Astrocyte (in vitro differentiated cells and primary cell): ENCODE data around the gene PRKAR1A. TPM values are rescaled to one million over a fixed set of nuclear protein-coding genes. Genes with fewer than 3 reads are reported as not detected.

ENCODE experiments used
- DNase-seq: peaks from one replicate; pipeline ENCODE4 v3.0.0-alpha.2; 2010; ENCODE audit warnings: low read depth
- FAIRE-seq: peaks from 2 replicates; lab custom pipeline; 2011; peaks lifted over from hg19 to GRCh38; lab: Jason Lieb, UNC
- H2AFZ ChIP-seq: 2 replicates; pipeline ENCODE4 v1.6.0; 2012; ENCODE audit warnings: low read depth, low read length, inconsistent platforms
- H3K27ac ChIP-seq: 2 replicates; pipeline ENCODE4 v1.5.1; 2011; ENCODE audit warnings: low read depth, low read length, inconsistent platforms
- H3K27me3 ChIP-seq: 2 replicates; pipeline ENCODE4 v1.6.0; 2011; ENCODE audit warnings: low read length, inconsistent platforms; ENCODE audit not compliant: insufficient read depth
- H3K36me3 ChIP-seq: 2 replicates; pipeline ENCODE4 v1.5.1; 2011; ENCODE audit warnings: low read length, inconsistent platforms; ENCODE audit not compliant: insufficient read depth
- H3K4me1 ChIP-seq: 2 replicates; pipeline ENCODE4 v1.5.1; 2011; ENCODE audit warnings: low read length, inconsistent platforms; ENCODE audit not compliant: insufficient read depth
- H3K4me2 ChIP-seq: 2 replicates; pipeline ENCODE4 v1.6.0; 2012; ENCODE audit warnings: low read length, inconsistent platforms
- H3K4me3 ChIP-seq: 2 replicates; pipeline ENCODE4 v1.5.1; 2011; ENCODE audit warnings: low read depth, mild to moderate bottlenecking, low read length, inconsistent platforms; ENCODE audit not compliant: insufficient read depth
- H3K79me2 ChIP-seq: 2 replicates; pipeline ENCODE4 v1.6.0; 2012; ENCODE audit warnings: mild to moderate bottlenecking, low read length, inconsistent platforms; ENCODE audit not compliant: insufficient read depth
- H3K9ac ChIP-seq: 2 replicates; pipeline ENCODE4 v1.6.0; 2012; ENCODE audit warnings: mild to moderate bottlenecking, low read length, inconsistent platforms
- H3K9me3 ChIP-seq: 2 replicates; pipeline ENCODE4 v1.5.1; 2012; ENCODE audit warnings: low read depth, mild to moderate bottlenecking, low read length, inconsistent platforms; ENCODE audit not compliant: insufficient read depth
- H4K20me1 ChIP-seq: 2 replicates; pipeline ENCODE4 v1.6.0; 2012; ENCODE audit warnings: low read length, inconsistent platforms; ENCODE audit not compliant: insufficient read depth
- H3K27ac Mint-ChIP-seq: one replicate; pipeline ENCODE4 v1.8.0; 2021; ENCODE audit warnings: mild to moderate bottlenecking, mixed read lengths; ENCODE audit not compliant: unreplicated experiment
- H3K27me3 Mint-ChIP-seq: one replicate; pipeline ENCODE4 v1.8.0; 2021; ENCODE audit warnings: low read depth, mixed read lengths; ENCODE audit not compliant: unreplicated experiment
- H3K36me3 Mint-ChIP-seq: one replicate; pipeline ENCODE4 v1.8.0; 2021; ENCODE audit warnings: low read depth, mixed read lengths; ENCODE audit not compliant: unreplicated experiment
- H3K4me1 Mint-ChIP-seq: one replicate; pipeline ENCODE4 v1.8.0; 2021; ENCODE audit warnings: low read depth, mixed read lengths; ENCODE audit not compliant: unreplicated experiment
- H3K4me3 Mint-ChIP-seq: one replicate; pipeline ENCODE4 v1.8.0; 2021; ENCODE audit warnings: mild to moderate bottlenecking, moderate library complexity, mixed read lengths; ENCODE audit not compliant: unreplicated experiment
- H3K9me3 Mint-ChIP-seq: one replicate; pipeline ENCODE4 v1.8.0; 2021; ENCODE audit warnings: mild to moderate bottlenecking, mixed read lengths; ENCODE audit not compliant: unreplicated experiment
- CTCF ChIP-seq: IDR thresholded peaks from 2 replicates; pipeline ENCODE4 v1.5.1; 2011; ENCODE audit warnings: low read depth, mild to moderate bottlenecking, inconsistent platforms, low read length, moderate library complexity; ENCODE audit not compliant: insufficient read depth
- EZH2 ChIP-seq: IDR thresholded peaks from 2 replicates; pipeline ENCODE4 v1.6.1; 2012; ENCODE audit warnings: mild to moderate bottlenecking, low read length, inconsistent platforms; ENCODE audit not compliant: insufficient read depth
- total RNA-seq: library from RNA; stranded (reverse); gene quantifications from 2 replicates; pipeline ENCODE4 v1.2.1, GENCODE V29; 2021

PRKAR1A gene
- total RNA-seq, 1 donor from 2014 or later, result 235 TPM

- no peaks in the 10 kb centered on the region for H3K4me1 ChIP-seq
- no peak overlapping the region for H3K4me3 Mint-ChIP-seq
- no peak overlapping the region for H3K27ac ChIP-seq
- DNase-seq, result no peak
- H3K27me3 Mint-ChIP-seq, result peaks cover 6% of the 10 kb centered on the region
- no peak overlapping the region for H3K9ac ChIP-seq
- H3K4me1 Mint-ChIP-seq, result no peaks in the 10 kb centered on the region
- no peak for FAIRE-seq
- H3K4me3 ChIP-seq, result no peak overlapping the region
- H3K36me3 ChIP-seq, result no peaks in the 10 kb centered on the region
- H3K36me3 Mint-ChIP-seq, result no peaks in the 10 kb centered on the region
- no peaks in the 10 kb centered on the region for H3K9me3 ChIP-seq
- no peaks in the 10 kb centered on the region for H3K79me2 ChIP-seq
- H3K27me3 ChIP-seq, result no peaks in the 10 kb centered on the region
- H3K9me3 Mint-ChIP-seq, result no peaks in the 10 kb centered on the region
- no peaks in the 10 kb centered on the region for H4K20me1 ChIP-seq
- H3K4me2 ChIP-seq, result no peak overlapping the region
- no peak overlapping the region for H3K27ac Mint-ChIP-seq
- TF ChIP-seq CTCF, result no peak
- TF ChIP-seq EZH2, result no peak
- no peak overlapping the region for H2AFZ ChIP-seq
Measured at GRCh38 chr17:68567581-68567980, 55.4 kb downstream of the PRKAR1A start.

GRCh38 chr17:68568581-68568980 is 56.4 kb downstream of the PRKAR1A start:
- Mint-ChIP-seq H3K27ac (no peak overlapping the region), H3K27me3 (peaks cover 5% of the 10 kb centered on the region), H3K9me3 (no peaks in the 10 kb centered on the region), H3K4me1 (no peaks in the 10 kb centered on the region), H3K36me3 (no peaks in the 10 kb centered on the region), H3K4me3 (no peak overlapping the region)
- Histone ChIP-seq H2AFZ (no peak overlapping the region), H3K4me2 (no peak overlapping the region), H3K4me1 (no peaks in the 10 kb centered on the region), H3K9me3 (no peaks in the 10 kb centered on the region), H3K79me2 (no peaks in the 10 kb centered on the region), H3K4me3 (no peak overlapping the region), H3K36me3 (no peaks in the 10 kb centered on the region), H3K27me3 (no peaks in the 10 kb centered on the region), H3K9ac (no peak overlapping the region), H4K20me1 (no peaks in the 10 kb centered on the region), H3K27ac (no peak overlapping the region)
- no peak for DNase-seq
- FAIRE-seq, result no peak
- TF ChIP-seq CTCF (no peak), EZH2 (no peak)

GRCh38 chr17:68569346-68569745 is 57.1 kb downstream of the PRKAR1A start:
- H3K27me3 Mint-ChIP-seq, result peaks cover 7% of the 10 kb centered on the region
- H3K9me3 ChIP-seq, result no peaks in the 10 kb centered on the region
- no peaks in the 10 kb centered on the region for H3K36me3 ChIP-seq
- no peak for TF ChIP-seq CTCF
- TF ChIP-seq EZH2, result no peak
- DNase-seq (no peak), FAIRE-seq (no peak)
- H3K27ac ChIP-seq, result no peak overlapping the region
- no peaks in the 10 kb centered on the region for H3K79me2 ChIP-seq
- no peaks in the 10 kb centered on the region for H3K36me3 Mint-ChIP-seq
- H2AFZ ChIP-seq, result no peak overlapping the region
- no peak overlapping the region for H3K4me3 Mint-ChIP-seq
- no peak overlapping the region for H3K4me3 ChIP-seq
- H3K9me3 Mint-ChIP-seq, result no peaks in the 10 kb centered on the region
- no peak overlapping the region for H3K27ac Mint-ChIP-seq
- H3K4me1 ChIP-seq, result no peaks in the 10 kb centered on the region
- H3K4me1 Mint-ChIP-seq, result no peaks in the 10 kb centered on the region
- H3K27me3 ChIP-seq, result no peaks in the 10 kb centered on the region
- H3K9ac ChIP-seq, result no peak overlapping the region
- H4K20me1 ChIP-seq, result no peaks in the 10 kb centered on the region
- H3K4me2 ChIP-seq, result no peak overlapping the region
